Forelimb muscle (tissue), 1 donor: ENCODE measurements around the gene PARM1. TPM values are rescaled to one million over a fixed set of nuclear protein-coding genes. Genes with fewer than 3 reads are reported as not detected.

Experiments
- DNase-seq: peaks from one replicate; pipeline ENCODE4 v3.0.0-alpha.2; 2013; ENCODE audit warnings: low read depth
- polyA plus RNA-seq: library from polyadenylated mRNA; unstranded; fragments of 120-200 nt; gene quantifications from one replicate; pipeline ENCODE4 v1.2.1, GENCODE V29; 2013; ENCODE audit not compliant: insufficient read length

PARM1 gene, protein sequence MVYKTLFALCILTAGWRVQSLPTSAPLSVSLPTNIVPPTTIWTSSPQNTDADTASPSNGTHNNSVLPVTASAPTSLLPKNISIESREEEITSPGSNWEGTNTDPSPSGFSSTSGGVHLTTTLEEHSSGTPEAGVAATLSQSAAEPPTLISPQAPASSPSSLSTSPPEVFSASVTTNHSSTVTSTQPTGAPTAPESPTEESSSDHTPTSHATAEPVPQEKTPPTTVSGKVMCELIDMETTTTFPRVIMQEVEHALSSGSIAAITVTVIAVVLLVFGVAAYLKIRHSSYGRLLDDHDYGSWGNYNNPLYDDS
- polyA plus RNA-seq = 53.1 TPM

GRCh38 chr4:74932832-74933561, at the start of gene PARM1:
Gene PARM1 (plus strand): TSS chr4:74933116. CDS start chr4:74933328, 212 bp downstream.
- DNase-seq = peak; percentile 44

- no peak for DNase-seq
These were observed 48.6 kb upstream of the PARM1 start for GRCh38 chr4:74884266-74884665.

- DNase-seq = no peak
These were observed 46.4 kb upstream of the PARM1 start for GRCh38 chr4:74886484-74886883.

- no peak for DNase-seq
These were observed 42.6 kb upstream of the PARM1 start for GRCh38 chr4:74890341-74890740.

DNA sequence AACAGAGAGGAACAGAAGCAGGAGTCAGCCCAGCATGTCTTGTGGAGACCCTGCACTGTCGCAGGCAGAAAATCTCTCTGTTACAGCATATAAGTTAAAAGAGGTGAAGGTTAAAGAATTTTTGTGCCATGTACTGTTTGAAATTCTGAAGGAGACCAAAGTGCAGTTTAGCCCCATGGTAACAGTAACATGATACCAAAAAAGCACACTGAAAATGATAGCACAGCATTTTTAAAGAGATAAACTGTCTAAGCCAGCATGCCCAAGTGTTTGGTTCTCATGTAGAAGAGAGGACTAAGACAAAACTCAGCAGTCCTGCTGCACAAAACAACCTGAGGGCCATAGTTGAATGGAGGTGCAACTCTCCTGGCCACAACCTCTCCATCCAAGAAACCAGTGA, 41.9 kb upstream of the PARM1 start:
- no peak for DNase-seq

- no peak for DNase-seq
These were observed 39.7 kb upstream of the PARM1 start for GRCh38 chr4:74893171-74893570.

- no peak for DNase-seq
These were observed 36.3 kb upstream of the PARM1 start for GRCh38 chr4:74896595-74896994.

DNA sequence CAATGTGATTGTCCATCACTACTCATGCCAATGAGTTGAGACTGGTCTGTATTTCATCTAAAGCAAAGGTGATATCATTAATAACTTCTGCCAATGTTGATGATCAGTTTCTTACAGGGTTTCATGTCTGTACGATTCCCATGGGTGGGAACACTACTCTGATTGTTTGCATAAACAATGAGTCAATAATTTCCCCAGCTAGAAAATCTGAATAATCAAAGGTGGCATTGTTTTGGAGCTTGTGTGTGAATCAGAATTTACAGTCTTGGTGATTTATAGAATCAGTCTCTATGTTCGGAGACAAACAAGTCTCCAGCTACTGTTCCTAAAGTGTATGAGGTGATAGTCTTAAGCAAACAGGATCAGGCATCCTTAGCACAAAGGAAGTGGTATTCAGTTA, 35.5 kb upstream of the PARM1 start:
- DNase-seq = no peak

DNA sequence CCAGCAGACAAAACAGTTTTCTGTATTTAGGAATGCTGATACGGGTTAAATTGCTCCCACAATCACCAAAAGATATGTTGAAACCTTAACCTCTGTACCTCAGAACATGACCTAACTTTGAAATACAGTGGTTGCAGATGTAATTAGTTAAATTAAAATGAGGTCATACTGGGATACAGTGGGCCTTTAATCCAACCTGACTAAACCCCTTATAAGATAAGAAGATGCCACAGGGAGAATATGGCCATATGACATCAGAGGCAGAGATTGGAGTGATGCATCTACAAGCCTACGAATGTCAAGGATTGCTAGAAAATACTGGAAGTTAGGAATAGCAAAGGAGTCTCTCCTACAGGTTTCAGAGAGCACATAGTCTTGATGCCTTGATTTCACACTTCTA, 32.1 kb upstream of the PARM1 start:
- no peak for DNase-seq

GRCh38 chr4:74904509-74905065, 28.3 kb upstream of the PARM1 start:
- DNase-seq = no peak

- DNase-seq = no peak
These were observed 26.1 kb upstream of the PARM1 start for GRCh38 chr4:74906771-74907170.

DNA sequence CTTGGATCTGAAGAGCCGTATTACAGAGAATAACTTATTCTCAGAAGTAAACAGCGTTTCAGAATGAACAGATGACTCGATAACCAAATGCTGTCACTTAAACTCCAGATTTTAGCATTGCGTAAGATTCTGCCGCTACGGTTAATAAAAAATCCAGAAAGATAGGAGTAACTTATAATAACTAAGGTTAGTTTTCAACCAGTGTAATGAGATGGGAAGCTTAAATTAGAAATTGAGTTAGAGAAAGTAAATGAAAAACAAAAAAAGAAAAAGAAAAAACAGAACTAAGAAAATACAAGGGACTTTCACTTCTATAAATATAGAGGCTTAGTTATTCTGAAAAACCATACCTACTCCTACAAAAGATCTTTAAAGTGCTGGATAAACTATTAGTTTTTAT, 13.1 kb upstream of the PARM1 start:
- no peak for DNase-seq

DNA sequence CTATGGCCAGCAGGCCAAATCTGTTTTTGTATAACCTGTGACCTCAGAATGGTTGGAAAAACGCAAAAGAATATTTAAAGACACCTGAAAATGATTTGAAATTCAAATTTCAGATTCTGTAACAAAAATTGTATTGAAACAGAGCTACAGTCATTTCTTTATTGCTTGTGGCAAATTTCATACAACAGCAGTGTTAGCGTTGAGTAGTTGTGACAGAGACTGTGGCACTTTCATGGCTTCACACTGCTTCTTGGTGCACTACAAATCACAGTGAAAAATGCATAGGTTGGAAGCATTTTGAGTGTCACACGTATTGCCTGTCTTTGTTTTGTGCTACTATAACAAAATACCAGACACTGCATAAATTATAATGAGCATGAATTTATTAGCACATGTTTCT, 12.2 kb upstream of the PARM1 start:
- DNase-seq = no peak

- DNase-seq = no peak
These were observed 11.4 kb upstream of the PARM1 start for GRCh38 chr4:74921490-74921889.

- no peak for DNase-seq
These were observed 6.9 kb upstream of the PARM1 start for GRCh38 chr4:74926007-74926406.

GRCh38 chr4:74930162-74930561, 2.8 kb upstream of the PARM1 start:
- DNase-seq = no peak

- no peak for DNase-seq
These were observed 1.5 kb upstream of the PARM1 start for GRCh38 chr4:74931376-74931775.

GRCh38 chr4:74932010-74932409, 906 bp upstream of the PARM1 start:
- no peak for DNase-seq

GRCh38 chr4:74933562-74934015, 673 bp downstream of the PARM1 start:
- no peak for DNase-seq

GRCh38 chr4:74934016-74934831, 1.3 kb downstream of the PARM1 start:
- DNase-seq = peak; percentile 20

GRCh38 chr4:74934888-74935287, 2.0 kb downstream of the PARM1 start:
- DNase-seq = no peak

DNA sequence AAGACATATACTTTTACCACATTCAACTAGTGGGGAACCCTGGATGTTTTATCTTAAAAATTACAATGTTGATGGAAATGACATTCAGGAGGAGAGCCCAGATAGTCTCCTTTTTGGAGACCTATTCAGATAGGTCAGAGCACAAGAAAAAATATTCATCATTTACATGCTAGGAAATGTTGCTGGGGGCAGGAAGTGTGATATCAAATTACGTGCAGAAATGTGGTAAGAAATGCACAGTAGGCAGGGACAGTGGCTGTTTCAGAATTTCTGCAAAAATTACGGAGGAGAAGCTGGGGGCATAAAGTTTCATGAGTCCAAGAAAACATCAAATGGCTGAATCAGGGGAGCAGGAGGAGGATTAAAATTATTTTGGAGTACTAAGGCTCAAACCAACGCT, 8.2 kb downstream of the PARM1 start:
- no peak for DNase-seq
